K562 (cell line): ENCODE data around the gene TP53I13. TPM values are rescaled to one million over a fixed set of nuclear protein-coding genes. Genes with fewer than 3 reads are reported as not detected.

ENCODE experiments used
- BRD9 ChIP-seq: fragments of 450-650 bp; IDR thresholded peaks from 2 replicates; pipeline ENCODE4 v1.6.1; 2018; ENCODE audit warnings: low read depth; ENCODE audit not compliant: partially characterized antibody
- DPF2 ChIP-seq: fragments of 450-650 bp; IDR thresholded peaks from 2 replicates; pipeline ENCODE4 v1.6.1; 2016
- ELF2 ChIP-seq: fragments of 250-450 bp; sonication (Bioruptor Pico); IDR thresholded peaks from 2 replicates; pipeline ENCODE4 v1.5.0; 2021; ENCODE audit warnings: mild to moderate bottlenecking
- GATAD2A ChIP-seq: fragments of 450-650 bp; IDR thresholded peaks from 2 replicates; pipeline ENCODE4 v1.6.1; 2017
- KHSRP ChIP-seq: fragments of 450-650 bp; IDR thresholded peaks from 2 replicates; pipeline ENCODE4 v1.6.1; 2017
- KLF10 ChIP-seq: fragments of 250-450 bp; sonication (Bioruptor Pico); IDR thresholded peaks from 2 replicates; pipeline ENCODE4 v1.6.1; 2021; ENCODE audit warnings: matching md5 sums
- NCOA2 ChIP-seq, 2 experiments: fragments of 450-650 bp; IDR thresholded peaks; 2 replicates each; pipeline ENCODE4 v1.6.1; 2018; ENCODE audit warnings: mild to moderate bottlenecking in 2 of 2, moderate library complexity in 1 of 2; ENCODE audit not compliant: partially characterized antibody in 2 of 2
- PML ChIP-seq: IDR thresholded peaks from 2 replicates; pipeline ENCODE4 v1.6.1; 2012; ENCODE audit warnings: low read length, inconsistent platforms
- RBM22 ChIP-seq: fragments of 200-400 bp; formaldehyde crosslinking; IDR thresholded peaks from 2 replicates; pipeline ENCODE4 v1.6.1; 2018; ENCODE audit warnings: low read length, low read depth; ENCODE audit not compliant: poor library complexity, severe bottlenecking
- SIN3A ChIP-seq, 2 experiments: fragments of 150-350 bp in 1 of 2; IDR thresholded peaks; 2 replicates each; pipeline ENCODE4 v1.6.1; 2011 to 2016; ENCODE audit warnings: borderline replicate concordance in 2 of 2, low read depth in 2 of 2, low read length in 2 of 2, mild to moderate bottlenecking in 2 of 2, moderate library complexity in 2 of 2; ENCODE audit not compliant: control insufficient read depth in 1 of 2
- SREBF2 ChIP-seq: sonication (generic); formaldehyde crosslinking; IDR thresholded peaks from 2 replicates; pipeline ENCODE4 v1.4.0; 2020; ENCODE audit warnings: mild to moderate bottlenecking, missing genetic modification reagents
- TGIF2 ChIP-seq: sonication (generic); formaldehyde crosslinking; IDR thresholded peaks from 2 replicates; pipeline ENCODE4 v1.8.1; 2022; ENCODE audit warnings: mild to moderate bottlenecking, missing genetic modification reagents, moderate library complexity
- ZNF239 ChIP-seq: fragments of 250-450 bp; sonication (Bioruptor Pico); IDR thresholded peaks from 2 replicates; pipeline ENCODE4 v1.4.0; 2020; ENCODE audit warnings: mild to moderate bottlenecking
- ZNF316 ChIP-seq: fragments of 450-650 bp; IDR thresholded peaks from 2 replicates; pipeline ENCODE4 v1.6.1; 2016
- ZNF57 ChIP-seq: fragments of 450-650 bp; formaldehyde crosslinking; IDR thresholded peaks from 2 replicates; pipeline ENCODE4 v1.4.0; 2020; ENCODE audit warnings: mild to moderate bottlenecking, moderate library complexity
- polyA plus RNA-seq, 8 experiments: library from polyadenylated mRNA; depleted of rRNA in 4 of 8; stranded (reverse) in 5 of 8; unstranded in 3 of 8; fragments of >200 nt; fragmentation: Nextera tagmentation in 2 of 8; fragmentation: Illumina TruSeq in 1 of 8; extraction: Ambion mirVana in 2 of 8; extraction: Trizol in 1 of 8; gene quantifications; 2 replicates each; pipeline versions ENCODE4 v1.2.1 to v1.2.3, GENCODE V29; 2011 to 2014; ENCODE audit warnings: inconsistent platforms in 1 of 8, missing spikeins in 1 of 8
- total RNA-seq, 7 experiments: library from RNA; depleted of rRNA in 6 of 7; stranded (reverse); fragments of >200 nt in 6 of 7; fragmentation: Illumina TruSeq in 2 of 7; extraction: Trizol in 2 of 7; gene quantifications; 2 replicates each; pipeline versions ENCODE4 v1.2.1 to v1.2.3, GENCODE V29; 2011 to 2021; ENCODE audit warnings: low replicate concordance in 1 of 7
- TF ChIP-seq, protein P1 (sequence below), 2 experiments: fragments of 450-650 bp in 1 of 2; sonication (generic) in 1 of 2; formaldehyde crosslinking in 1 of 2; IDR thresholded peaks; 2 replicates each; pipeline versions ENCODE4 v1.7.1 to v1.9.0; 2016 to 2022; ENCODE audit warnings: inconsistent platforms in 1 of 2, mild to moderate bottlenecking in 1 of 2, missing genetic modification reagents in 1 of 2
- TF ChIP-seq, protein P2 (sequence below): fragments of 450-650 bp; IDR thresholded peaks from one replicate; pipeline ENCODE4 v1.6.1; 2018; ENCODE audit warnings: mild to moderate bottlenecking, moderate library complexity; ENCODE audit not compliant: partially characterized antibody
- TF ChIP-seq, protein P3 (sequence below): fragments of 250-450 bp; sonication (Bioruptor Pico); IDR thresholded peaks from 2 replicates; pipeline ENCODE4 v1.8.0; 2022; ENCODE audit warnings: moderate library complexity, mild to moderate bottlenecking, inconsistent platforms

TP53I13 gene
- total and polyA plus RNA-seq, 9 of the 15 experiments (the other 6 are each of a cell fraction or from before 2014, with no cell fraction given), result 0.08 to 28.3 (median 9.1) TPM

DNA sequence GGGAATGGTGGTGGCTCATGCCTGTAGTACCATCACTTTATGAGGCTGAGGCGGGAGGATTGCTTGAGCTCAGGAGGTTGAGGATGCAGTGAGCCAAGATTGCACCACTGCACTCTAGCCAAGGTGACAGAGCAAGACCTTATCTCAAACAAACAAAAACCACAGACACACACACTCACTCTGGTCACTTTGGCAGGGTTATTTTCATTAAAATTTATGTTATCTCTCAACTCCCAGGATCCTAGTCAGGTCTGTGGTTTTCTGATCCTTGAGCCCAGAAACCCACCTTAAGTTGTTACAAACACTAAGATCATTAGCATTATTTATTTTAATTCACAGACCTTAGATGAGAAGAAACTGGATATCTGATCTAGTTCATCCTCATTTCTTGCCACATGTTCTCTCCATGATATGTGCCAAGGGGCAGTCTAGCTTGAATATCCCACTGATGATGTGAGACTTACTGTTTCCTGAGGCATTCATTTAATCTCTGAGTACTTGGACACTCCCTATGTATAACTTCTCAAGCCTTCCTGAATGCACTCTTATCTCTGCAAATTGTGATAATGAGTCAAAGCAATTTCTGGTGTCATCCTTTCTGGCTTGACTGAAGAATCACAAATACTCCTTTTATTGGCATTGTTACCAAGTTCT is 11.3 kb upstream of the TP53I13 start (continued):
- TF ChIP-seq KHSRP (peak; percentile 47; the same call in 1 of the 2 replicates), PML (peak; percentile 85), KLF10 (CRISPR knock-in tag) (no peak), ZNF316 (peak; percentile 70; the same call in 1 of the 2 replicates), RBM22 (no peak), ELF2 (no peak), ZNF57 (no peak), ZNF239 (CRISPR knock-in tag) (no peak), SIN3A (IDR thresholded peaks at IDR 0.05; ENCODE audit: borderline replicate concordance in 2 of 2, control insufficient read depth in 1 of 2, low read depth in 2 of 2, low read length in 2 of 2) (no peak), SREBF2 (CRISPR knock-in tag) (no peak), TGIF2 (CRISPR knock-in tag) (no peak), NCOA2 (IDR thresholded peaks at IDR 0.05; ENCODE audit: partially characterized antibody in 2 of 2) (no peak), DPF2 (peak; percentile 95), GATAD2A (no peak), BRD9 (no peak)
- TF ChIP-seq, protein P1, sequence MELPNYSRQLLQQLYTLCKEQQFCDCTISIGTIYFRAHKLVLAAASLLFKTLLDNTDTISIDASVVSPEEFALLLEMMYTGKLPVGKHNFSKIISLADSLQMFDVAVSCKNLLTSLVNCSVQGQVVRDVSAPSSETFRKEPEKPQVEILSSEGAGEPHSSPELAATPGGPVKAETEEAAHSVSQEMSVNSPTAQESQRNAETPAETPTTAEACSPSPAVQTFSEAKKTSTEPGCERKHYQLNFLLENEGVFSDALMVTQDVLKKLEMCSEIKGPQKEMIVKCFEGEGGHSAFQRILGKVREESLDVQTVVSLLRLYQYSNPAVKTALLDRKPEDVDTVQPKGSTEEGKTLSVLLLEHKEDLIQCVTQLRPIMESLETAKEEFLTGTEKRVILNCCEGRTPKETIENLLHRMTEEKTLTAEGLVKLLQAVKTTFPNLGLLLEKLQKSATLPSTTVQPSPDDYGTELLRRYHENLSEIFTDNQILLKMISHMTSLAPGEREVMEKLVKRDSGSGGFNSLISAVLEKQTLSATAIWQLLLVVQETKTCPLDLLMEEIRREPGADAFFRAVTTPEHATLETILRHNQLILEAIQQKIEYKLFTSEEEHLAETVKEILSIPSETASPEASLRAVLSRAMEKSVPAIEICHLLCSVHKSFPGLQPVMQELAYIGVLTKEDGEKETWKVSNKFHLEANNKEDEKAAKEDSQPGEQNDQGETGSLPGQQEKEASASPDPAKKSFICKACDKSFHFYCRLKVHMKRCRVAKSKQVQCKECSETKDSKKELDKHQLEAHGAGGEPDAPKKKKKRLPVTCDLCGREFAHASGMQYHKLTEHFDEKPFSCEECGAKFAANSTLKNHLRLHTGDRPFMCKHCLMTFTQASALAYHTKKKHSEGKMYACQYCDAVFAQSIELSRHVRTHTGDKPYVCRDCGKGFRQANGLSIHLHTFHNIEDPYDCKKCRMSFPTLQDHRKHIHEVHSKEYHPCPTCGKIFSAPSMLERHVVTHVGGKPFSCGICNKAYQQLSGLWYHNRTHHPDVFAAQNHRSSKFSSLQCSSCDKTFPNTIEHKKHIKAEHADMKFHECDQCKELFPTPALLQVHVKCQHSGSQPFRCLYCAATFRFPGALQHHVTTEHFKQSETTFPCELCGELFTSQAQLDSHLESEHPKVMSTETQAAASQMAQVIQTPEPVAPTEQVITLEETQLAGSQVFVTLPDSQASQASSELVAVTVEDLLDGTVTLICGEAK (IDR thresholded peaks at IDR 0.05), result no peak
- TF ChIP-seq, protein P1 (CRISPR knock-in tag; IDR thresholded peaks at IDR 0.05), result no peak
- TF ChIP-seq, protein P2, sequence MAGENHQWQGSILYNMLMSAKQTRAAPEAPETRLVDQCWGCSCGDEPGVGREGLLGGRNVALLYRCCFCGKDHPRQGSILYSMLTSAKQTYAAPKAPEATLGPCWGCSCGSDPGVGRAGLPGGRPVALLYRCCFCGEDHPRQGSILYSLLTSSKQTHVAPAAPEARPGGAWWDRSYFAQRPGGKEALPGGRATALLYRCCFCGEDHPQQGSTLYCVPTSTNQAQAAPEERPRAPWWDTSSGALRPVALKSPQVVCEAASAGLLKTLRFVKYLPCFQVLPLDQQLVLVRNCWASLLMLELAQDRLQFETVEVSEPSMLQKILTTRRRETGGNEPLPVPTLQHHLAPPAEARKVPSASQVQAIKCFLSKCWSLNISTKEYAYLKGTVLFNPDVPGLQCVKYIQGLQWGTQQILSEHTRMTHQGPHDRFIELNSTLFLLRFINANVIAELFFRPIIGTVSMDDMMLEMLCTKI, result no peak
- TF ChIP-seq, protein P3, sequence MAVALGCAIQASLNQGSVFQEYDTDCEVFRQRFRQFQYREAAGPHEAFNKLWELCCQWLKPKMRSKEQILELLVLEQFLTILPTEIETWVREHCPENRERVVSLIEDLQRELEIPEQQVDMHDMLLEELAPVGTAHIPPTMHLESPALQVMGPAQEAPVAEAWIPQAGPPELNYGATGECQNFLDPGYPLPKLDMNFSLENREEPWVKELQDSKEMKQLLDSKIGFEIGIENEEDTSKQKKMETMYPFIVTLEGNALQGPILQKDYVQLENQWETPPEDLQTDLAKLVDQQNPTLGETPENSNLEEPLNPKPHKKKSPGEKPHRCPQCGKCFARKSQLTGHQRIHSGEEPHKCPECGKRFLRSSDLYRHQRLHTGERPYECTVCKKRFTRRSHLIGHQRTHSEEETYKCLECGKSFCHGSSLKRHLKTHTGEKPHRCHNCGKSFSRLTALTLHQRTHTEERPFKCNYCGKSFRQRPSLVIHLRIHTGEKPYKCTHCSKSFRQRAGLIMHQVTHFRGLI (CRISPR knock-in tag), result no peak
